SW 1271 (cell line): Measurements from ENCODE around the gene CRYBA1.

Source experiments
- DNase-seq, 2 experiments: peaks; one replicate each; lab custom pipeline; 2025; lab: John Stamatoyannopoulos, UW

Gene CRYBA1

GRCh38 chr17:29279397-29280070, 32.9 kb downstream of the CRYBA1 start:
- DNase-seq, result no peak

DNA sequence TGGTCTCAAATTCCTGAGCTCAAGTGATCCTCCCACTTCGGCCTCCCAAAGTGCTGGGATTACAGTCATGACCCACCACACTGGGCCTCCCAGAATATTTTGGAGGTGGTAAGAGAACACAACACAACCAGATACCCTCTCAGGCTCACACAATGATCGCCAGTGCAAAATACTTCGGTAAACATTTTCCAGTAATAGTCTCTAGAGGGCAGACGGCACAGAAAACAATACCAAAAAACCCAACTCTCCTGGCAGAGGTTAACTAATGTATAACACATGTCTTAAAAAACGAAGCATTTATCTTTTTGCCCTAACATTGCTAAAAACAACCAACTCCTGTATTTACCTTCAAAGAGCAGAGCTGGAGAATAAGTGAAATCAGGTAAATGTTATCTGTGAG, 36.8 kb downstream of the CRYBA1 start:
- DNase-seq, result no peak

DNA sequence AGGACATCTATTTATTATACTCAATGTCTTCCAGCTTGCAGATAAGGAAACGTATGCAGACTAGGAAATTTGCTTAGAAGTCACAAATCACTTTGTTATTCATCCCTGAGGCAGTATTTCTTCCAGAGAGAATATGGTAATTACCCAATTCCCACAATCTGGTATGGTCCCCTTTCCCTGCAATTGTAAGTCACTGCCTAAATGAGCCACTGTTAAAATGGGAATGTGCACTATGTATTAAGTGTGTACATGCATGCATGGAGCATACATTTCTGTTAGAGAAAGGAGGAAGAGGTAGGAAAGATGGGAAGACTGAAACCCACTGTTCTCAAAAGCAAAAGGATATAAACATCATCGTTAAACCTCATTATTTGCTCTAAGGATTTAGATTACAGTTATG, 37.3 kb downstream of the CRYBA1 start:
- DNase-seq, result no peak

DNA sequence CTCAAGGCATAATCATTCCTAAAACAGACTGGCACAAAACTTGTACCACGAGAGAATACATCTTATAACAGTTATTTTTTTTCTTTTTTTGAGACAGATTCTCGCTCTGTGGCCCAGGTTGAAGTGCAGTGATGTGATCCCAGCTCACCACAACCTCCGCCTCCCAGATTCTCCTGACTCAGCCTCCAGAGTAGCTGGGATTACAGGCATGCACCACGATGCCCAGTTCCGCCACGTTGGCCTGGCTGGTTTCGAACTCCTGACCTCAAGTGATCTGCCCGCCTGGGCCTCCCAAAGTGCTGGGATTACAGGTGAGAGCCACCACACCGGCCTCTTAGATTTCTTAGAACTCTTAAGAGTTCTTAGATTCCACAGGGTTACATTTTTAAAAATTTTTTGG, 43.2 kb downstream of the CRYBA1 start:
- no peak for DNase-seq

DNA sequence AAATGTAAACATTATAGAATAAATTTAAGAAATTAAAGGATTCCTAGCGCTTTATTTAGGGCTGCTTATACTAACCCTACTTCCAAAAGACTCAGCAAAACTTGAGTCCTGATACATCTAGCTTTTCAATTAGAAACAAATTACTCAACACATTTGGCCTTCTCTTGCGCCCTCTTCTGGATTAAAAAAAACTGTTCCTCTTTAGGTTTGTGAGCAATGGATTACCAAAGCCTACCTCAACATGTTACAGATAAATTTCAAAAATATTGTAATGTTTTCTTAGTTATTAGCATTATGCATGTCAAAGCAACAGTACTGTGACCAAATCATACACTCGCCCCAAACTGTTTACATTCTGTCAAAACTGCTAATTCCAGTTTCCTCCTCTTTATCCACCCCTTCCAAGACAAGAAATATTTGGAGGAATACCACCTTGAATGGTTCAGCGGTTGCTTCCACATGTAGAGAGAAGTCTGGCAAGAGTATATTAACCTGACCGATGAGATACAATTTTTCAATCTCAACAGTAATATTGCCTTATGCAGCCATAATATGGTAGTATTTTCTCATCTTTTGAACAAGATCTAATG, 44.6 kb downstream of the CRYBA1 start:
- DNase-seq, result peak; percentile 48 to 73

DNA sequence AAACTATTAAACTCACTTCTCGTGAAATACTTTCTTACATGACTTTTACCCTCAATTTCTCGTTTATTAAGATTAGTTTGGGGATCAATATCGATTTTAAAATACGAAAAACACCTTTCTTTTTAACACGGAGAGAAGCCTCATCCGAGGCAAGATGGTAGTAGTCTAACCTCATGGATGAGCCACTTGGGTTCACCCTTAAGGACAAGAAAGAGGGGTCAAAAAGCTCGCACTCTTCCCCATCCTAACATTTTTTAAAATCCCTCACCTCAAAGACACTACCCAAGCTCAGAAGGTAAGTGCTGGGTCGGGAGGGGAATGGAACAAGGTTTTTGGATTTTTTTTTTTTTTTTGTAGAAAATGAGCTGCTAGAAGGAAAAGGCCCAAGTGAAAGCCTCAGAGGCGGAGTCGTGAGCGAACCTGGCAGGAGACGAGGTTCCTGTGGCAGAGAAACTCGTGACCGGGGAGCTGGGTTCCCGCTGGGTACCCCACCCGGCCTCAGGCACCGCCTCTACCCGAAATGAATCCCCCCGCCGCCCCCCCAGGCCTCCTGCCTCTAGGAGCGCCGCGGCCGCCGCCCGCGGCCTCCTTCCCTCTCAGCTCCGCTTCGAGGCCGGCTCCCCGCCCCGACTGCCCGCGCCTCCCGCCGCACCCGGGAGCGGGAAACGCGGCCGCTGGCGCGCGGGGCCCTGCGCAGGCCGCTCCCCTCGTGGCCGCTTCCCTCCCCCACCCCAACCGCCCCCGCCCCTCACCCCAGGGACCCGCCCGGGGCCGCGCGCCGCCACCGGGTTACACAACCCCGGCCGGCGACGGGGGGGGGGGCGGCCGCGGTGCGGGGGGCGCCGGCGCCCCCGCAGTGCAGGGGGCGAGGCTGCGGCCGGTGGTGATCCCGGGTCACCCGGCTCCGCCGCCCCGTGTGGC, 45.7 kb downstream of the CRYBA1 start:
- peak in 1 of 2 experiments; percentile 38 for DNase-seq

DNA sequence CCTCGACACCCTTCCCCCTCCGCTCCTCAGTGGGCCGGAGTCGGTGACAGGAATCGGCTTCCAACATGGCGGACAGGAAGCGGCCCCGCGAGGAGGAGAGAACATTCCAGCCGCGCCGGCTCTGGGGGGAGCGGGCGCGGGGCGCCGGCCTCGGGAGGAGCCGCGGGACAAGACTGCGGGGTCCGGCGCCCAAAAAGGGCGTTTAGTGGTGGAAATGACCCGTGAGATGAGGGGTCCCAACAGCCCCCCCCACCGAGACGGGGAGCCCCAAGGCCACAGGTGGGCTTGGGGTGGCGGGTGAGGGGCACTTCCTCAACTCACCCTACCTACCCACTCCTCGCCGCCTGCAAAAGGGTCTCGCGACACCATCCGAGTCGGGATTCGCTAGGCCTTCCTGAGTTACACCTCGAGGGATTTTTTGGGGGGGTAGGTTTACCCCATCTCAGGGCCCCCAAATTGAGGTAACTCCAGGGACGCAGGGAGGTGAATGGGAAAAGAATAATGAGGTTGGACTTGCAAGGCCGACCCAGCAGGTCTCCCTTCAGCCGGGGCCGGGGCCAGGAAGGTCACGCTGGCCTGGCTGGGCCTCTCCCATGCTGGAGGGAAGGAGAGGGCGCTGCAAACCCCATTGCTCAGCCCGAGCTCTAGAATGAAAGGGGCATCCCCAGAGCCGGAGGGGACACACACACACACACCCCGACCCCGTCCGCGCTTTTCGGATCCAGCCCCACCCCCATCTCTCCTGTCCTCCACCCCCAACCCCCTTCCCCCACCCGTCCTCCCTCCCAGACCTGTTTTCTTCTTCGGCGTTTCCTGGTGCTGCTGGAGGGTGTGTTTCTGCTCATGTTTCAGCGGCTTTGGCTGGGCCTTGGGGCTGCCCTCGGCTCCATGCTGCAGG, 46.6 kb downstream of the CRYBA1 start:
- peak in 1 of 2 experiments; percentile 45 for DNase-seq

DNA sequence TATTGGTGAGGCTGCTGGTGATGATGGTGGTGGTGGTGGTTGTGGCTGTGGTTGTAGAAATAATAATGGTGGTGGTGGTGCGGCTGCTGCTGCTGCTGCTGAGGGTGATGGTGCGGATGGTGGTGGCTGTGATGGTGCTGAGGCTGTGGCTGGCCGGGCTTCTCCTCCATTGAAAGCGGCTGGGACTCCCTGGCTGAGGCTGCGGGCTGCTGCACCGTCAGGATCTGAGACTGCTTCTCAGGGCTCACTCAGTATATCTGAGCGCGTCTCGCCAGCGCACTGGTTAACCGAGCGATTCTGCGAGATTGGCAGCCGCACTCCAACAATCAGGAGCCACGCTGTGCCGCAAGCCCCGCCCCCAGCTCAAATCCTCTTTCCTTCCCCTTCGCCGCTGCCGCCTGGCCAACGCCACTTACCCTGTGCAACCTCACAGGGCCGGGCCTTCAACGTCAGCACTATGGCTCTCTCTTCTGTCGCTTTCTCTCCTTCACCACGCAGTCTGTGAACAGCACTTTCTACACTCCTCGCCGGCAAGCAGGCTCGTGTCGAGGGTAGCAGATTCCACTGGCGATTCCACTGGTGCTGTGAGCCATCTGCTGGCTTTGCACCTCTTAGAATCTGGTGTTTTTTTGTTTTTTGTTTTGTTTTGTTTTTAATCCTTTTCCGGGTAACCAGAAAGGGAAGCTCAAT, 47.4 kb downstream of the CRYBA1 start, which contains the start of gene NUFIP2:
NUFIP2 (minus strand) TSS at position 259 of the 690 bp plus-strand sequence; CDS start at position 170, 89 bp downstream.
- DNase-seq, result peak; percentile 97

DNA sequence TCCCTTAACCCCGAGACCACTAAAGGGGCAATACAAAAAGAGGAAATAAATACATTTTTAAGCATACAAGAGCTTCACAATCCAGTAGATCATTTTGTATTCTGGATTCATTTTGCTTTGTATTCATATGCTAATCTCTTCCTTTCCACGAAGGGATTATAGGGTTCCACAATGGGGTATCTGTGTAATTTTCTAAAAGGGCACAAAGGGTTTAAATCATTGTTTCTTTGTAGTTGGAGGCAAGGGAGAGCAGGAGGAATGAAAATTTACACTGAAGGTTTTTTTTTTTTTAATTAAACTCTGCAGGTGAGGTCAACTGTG, 47.9 kb downstream of the CRYBA1 start:
- no peak for DNase-seq

DNA sequence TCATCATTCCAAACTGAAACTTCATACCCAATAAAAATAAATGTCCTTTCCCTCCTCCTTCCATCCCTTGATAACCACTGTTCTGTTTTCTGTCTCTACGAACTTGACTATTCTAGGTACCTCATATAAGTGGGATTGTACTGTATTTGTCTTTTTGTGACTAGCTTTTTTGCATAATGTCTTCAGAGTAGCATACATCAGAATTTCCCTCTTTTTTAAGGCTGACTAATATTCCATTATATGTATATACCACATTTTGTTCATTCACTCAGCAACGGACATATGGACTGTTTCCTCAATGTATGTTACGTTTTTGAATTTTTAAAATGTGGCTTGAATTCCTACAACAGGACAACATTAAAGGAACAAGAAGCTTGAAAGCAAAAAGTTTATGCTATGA, 48.8 kb downstream of the CRYBA1 start:
- DNase-seq, result no peak

DNA sequence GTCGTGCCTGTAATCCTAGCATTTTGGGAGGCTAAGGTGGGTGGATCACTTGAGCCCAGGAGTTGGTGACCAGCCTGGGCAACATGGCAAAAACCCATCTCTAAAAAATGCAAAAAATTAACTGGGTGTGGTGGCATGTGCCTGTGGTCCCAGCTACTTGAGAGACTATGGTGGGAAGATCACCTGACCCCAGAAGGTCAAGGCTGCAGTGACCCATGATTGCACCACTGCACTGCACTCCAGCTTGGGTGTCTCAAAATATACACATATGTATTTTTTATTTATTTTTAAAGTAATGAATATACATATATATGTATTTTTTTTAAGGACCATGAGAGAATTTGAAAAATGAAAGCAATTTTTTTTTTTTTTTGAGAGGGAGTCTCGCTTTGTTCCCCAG, 52.4 kb downstream of the CRYBA1 start:
- DNase-seq, result no peak

- DNase-seq, result no peak
Measured at GRCh38 chr17:29303386-29303785, 56.7 kb downstream of the CRYBA1 start.
